ENCODE results near the gene CCNYL1. TPM values are rescaled to one million over a fixed set of nuclear protein-coding genes. Genes with fewer than 3 reads are reported as not detected.

CCNYL1 gene
- total and polyA plus RNA-seq, 7 donors = 6.1 to 15.7 (median 7.7) TPM

DNA sequence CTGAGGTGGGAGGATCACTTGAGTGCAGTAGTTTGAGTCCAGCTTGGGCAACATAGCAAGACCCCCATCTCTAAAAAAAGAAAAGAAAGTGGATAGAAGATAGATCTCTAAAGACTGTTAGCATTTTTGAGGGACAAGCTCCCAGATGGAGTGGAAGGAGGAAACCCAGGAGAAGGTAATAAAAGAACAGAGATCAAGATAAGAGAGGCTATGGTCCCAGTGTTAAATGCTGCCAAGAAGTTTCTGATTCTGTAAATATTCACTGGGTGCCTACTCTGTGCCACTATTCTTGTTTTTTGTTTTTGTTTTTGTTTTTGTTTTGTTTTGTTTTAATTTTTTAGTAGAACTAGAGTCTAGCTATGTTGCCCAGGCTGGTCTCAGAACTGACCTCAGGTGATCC is 32.1 kb downstream of the CCNYL1 start:
- DNase-seq (no peak), ATAC-seq (no peak)
- no peaks in the 10 kb centered on the region for H3K4me1 ChIP-seq
- intact Hi-C loops (cut with DNase I) = loop anchor here in 1 of 2 donors (5.0 kb wide), 1 partner anchor 299 kb away; no protein-coding TSS in a partner anchor
- peaks cover 2 to 53% of the 10 kb centered on the region in 2 donors for H3K36me3 ChIP-seq (ENCODE audit: insufficient read depth in 1 of 2, low read depth in 1 of 2)
- H3K27me3 ChIP-seq (ENCODE audit: insufficient read depth in 3 of 3, low read length in 2 of 3) = no peaks in the 10 kb centered on the region
- TF ChIP-seq, protein P1, sequence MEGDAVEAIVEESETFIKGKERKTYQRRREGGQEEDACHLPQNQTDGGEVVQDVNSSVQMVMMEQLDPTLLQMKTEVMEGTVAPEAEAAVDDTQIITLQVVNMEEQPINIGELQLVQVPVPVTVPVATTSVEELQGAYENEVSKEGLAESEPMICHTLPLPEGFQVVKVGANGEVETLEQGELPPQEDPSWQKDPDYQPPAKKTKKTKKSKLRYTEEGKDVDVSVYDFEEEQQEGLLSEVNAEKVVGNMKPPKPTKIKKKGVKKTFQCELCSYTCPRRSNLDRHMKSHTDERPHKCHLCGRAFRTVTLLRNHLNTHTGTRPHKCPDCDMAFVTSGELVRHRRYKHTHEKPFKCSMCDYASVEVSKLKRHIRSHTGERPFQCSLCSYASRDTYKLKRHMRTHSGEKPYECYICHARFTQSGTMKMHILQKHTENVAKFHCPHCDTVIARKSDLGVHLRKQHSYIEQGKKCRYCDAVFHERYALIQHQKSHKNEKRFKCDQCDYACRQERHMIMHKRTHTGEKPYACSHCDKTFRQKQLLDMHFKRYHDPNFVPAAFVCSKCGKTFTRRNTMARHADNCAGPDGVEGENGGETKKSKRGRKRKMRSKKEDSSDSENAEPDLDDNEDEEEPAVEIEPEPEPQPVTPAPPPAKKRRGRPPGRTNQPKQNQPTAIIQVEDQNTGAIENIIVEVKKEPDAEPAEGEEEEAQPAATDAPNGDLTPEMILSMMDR (IDR thresholded peaks at IDR 0.05) = no peak
- no peak overlapping the region for H3K27ac ChIP-seq
- H3K9me3 ChIP-seq = no peaks in the 10 kb centered on the region
- H3K4me3 ChIP-seq = no peak overlapping the region

DNA sequence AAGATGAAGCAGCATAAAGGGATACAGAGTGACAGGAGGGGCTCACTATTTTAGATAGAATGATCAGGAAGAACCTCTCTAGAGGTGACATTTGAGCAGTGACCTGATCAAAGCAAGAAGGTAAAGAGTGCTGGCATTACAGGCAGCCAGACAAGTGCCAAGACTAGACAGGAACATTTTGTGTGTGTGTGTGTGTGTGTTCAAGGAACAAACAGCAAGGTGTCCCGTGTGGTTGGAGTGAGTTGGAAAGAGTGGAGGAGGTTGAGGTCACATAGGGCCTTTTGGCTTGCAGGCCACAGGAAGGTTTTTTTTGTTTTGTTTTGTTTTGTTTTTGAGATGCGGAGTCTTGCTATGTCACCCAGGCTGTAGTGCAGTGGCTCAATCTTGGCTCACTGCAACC is 32.6 kb downstream of the CCNYL1 start:
- TF ChIP-seq, protein P1 (IDR thresholded peaks at IDR 0.05) = no peak
- DNase-seq (no peak), ATAC-seq (no peak)
- H3K9me3 ChIP-seq = no peaks in the 10 kb centered on the region
- peaks cover 2 to 54% of the 10 kb centered on the region in 2 donors for H3K36me3 ChIP-seq (ENCODE audit: insufficient read depth in 1 of 2, low read depth in 1 of 2)
- H3K4me3 ChIP-seq = no peak overlapping the region
- no peak overlapping the region for H3K27ac ChIP-seq
- no peaks in the 10 kb centered on the region for H3K4me1 ChIP-seq
- 57 to 78% (median 72%) methylated on average over 2 of the region's 2 CpGs for WGBS, 3 donors
- intact Hi-C loops (cut with DNase I) = loop anchor here in 1 of 2 donors (5.0 kb wide), 1 partner anchor 298 kb away; no protein-coding TSS in a partner anchor
- no peaks in the 10 kb centered on the region for H3K27me3 ChIP-seq (ENCODE audit: insufficient read depth in 3 of 3, low read length in 2 of 3)

DNA sequence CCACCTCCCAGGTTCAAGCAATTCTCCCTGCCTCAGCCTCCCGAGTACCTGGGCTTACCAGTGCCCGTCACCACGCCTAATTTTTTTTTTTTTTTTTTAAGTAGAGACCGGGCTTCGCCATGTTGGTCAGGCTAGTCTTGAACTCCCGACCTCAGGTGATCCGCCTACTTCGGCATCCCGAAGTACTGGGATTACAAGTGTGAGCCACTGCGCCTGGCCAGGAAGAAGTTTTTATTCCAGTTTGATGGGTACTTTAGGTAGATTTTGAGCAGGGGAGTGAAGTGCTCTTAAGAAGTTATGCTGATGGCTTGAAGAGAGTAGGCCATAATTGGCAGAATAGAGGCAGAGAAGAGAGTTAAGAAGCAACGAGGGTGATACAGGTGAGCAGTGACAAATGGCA is 33.0 kb downstream of the CCNYL1 start:
- peaks cover 2 to 58% of the 10 kb centered on the region in 2 donors for H3K36me3 ChIP-seq (ENCODE audit: insufficient read depth in 1 of 2, low read depth in 1 of 2)
- TF ChIP-seq, protein P1 (IDR thresholded peaks at IDR 0.05) = no peak
- WGBS, 3 donors = 86 to 97% (median 89%) methylated on average over 11 of the region's 11 CpGs
- no peak for DNase-seq
- no peaks in the 10 kb centered on the region for H3K27me3 ChIP-seq (ENCODE audit: insufficient read depth in 3 of 3, low read length in 2 of 3)
- intact Hi-C loops (cut with DNase I) = loop anchor here in 1 of 2 donors (5.0 kb wide), 1 partner anchor 298 kb away; no protein-coding TSS in a partner anchor
- H3K27ac ChIP-seq = no peak overlapping the region
- H3K9me3 ChIP-seq = no peaks in the 10 kb centered on the region
- no peak for ATAC-seq
- no peaks in the 10 kb centered on the region for H3K4me1 ChIP-seq
- no peak overlapping the region for H3K4me3 ChIP-seq

DNA sequence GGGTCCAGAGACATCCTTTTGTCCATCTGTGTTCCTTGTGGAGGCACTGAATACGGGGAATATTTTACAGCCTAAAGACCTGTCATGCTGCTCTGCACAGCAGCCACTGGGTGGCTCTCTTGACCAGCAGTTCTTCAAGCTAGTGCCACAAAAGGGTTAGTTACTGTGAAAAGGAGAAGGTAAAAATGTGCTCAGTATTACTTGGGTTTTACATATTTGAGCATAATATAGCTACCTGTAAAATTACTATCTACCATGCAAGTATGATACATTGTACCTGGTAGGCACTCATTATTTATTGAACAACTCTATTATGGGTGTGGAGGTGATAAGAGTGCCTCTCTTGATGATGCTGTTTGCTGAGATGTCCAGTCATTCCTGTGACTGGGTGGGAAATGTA is 34.7 kb downstream of the CCNYL1 start:
- 25 to 34% (median 31%) methylated on average over 1 of the region's 1 CpG for WGBS, 3 donors
- Histone ChIP-seq H3K4me3 (no peak overlapping the region), H3K27ac (no peak overlapping the region), H3K9me3 (no peaks in the 10 kb centered on the region), H3K27me3 (ENCODE audit: insufficient read depth in 3 of 3, low read length in 2 of 3) (no peaks in the 10 kb centered on the region), H3K36me3 (ENCODE audit: insufficient read depth in 1 of 2, low read depth in 1 of 2) (peaks cover 2 to 57% of the 10 kb centered on the region in 2 donors), H3K4me1 (no peaks in the 10 kb centered on the region)
- DNase-seq = peak in 1 of 2 donors; percentile 58
- intact Hi-C loops (cut with DNase I) = loop anchor here (2.0 to 5.0 kb wide), 5 partner anchors 226 to 511 kb away; partner anchors contain the start of gene IDH1 (in 1 of the 2)
- peak; percentile 70 to 95 (median 83) for ATAC-seq
- TF ChIP-seq, protein P1 (IDR thresholded peaks at IDR 0.05) = peak; percentile 92

Data from psoas muscle (tissue), 8 donors.